Heart right ventricle (tissue), 16 donors: ENCODE data around the gene AKAP1. TPM values are rescaled to one million over a fixed set of nuclear protein-coding genes. Genes with fewer than 3 reads are reported as not detected.

Experiments used
- ATAC-seq, 8 donors: fragments of 200-7000 bp; cut with Tn5 transposase; one replicate each; pipeline ENCODE4 v1.9.1; 2020; ENCODE audit warnings: mild to moderate bottlenecking in 8 of 8, moderate library complexity in 8 of 8, moderate number of reproducible peaks in 1 of 8
- DNase-seq, 2 donors: peaks; one replicate each; pipeline ENCODE4 v3.0.0-alpha.2; 2020
- H3K27ac ChIP-seq, 10 donors: fragments of 200-600 bp; sonication (generic) in 2 of 10; one replicate each; pipeline versions ENCODE4 v1.5.0 to v1.8.0; 2020 to 2022; ENCODE audit warnings: mild to moderate bottlenecking in 3 of 10
- H3K27me3 ChIP-seq, 7 donors: fragments of 200-600 bp; one replicate each; pipeline ENCODE4 v1.8.0; 2021 to 2022; ENCODE audit warnings: mild to moderate bottlenecking in 2 of 7
- H3K36me3 ChIP-seq, 9 donors: fragments of 200-600 bp; sonication (generic) in 1 of 9; one replicate each; pipeline versions ENCODE4 v1.5.0 to v1.8.0; 2020 to 2022; ENCODE audit warnings: mild to moderate bottlenecking in 2 of 9
- H3K4me1 ChIP-seq, 9 donors: fragments of 200-600 bp; sonication (generic) in 1 of 9; one replicate each; pipeline versions ENCODE4 v1.5.0 to v1.8.0; 2020 to 2022; ENCODE audit warnings: mild to moderate bottlenecking in 4 of 9
- H3K4me3 ChIP-seq, 10 donors: fragments of 200-600 bp; sonication (generic) in 2 of 10; one replicate each; pipeline versions ENCODE4 v1.5.0 to v1.8.0; 2020 to 2022; ENCODE audit warnings: mild to moderate bottlenecking in 7 of 10, moderate library complexity in 2 of 10
- H3K9me3 ChIP-seq, 11 donors: fragments of 200-600 bp in 10 of 11; sonication (generic) in 2 of 11; one replicate each; pipeline versions ENCODE4 v1.5.0 to v1.8.0; 2013 to 2022; ENCODE audit warnings: mild to moderate bottlenecking in 2 of 11, control low read depth in 1 of 11, moderate library complexity in 1 of 11
- CTCF ChIP-seq, 9 donors: fragments of 200-600 bp; sonication (generic) in 2 of 9; IDR thresholded peaks; one replicate each; pipeline versions ENCODE4 v1.5.0 to v1.8.0; 2021 to 2022; ENCODE audit warnings: antibody characterized with exemption in 9 of 9, mild to moderate bottlenecking in 5 of 9, moderate library complexity in 1 of 9
- WGBS, 2 donors: extraction: QIAGEN DNeasy Blood & Tissue Kit; methylation state at CpG; one replicate each; pipeline ENCODE4 v1.1.7; 2013; ENCODE audit warnings: inconsistent platforms in 1 of 2; 5-methylcytosine and 5-hydroxymethylcytosine counted together
- intact Hi-C, 10 donors: fragments of 100-400 bp; cut with DNase I; formaldehyde crosslinking; loops; one replicate each; pipeline versions ENCODE4 v1.11.1 to v1.14.2; 2022
- polyA plus RNA-seq, 2 donors: library from polyadenylated mRNA; stranded (reverse); fragments of 200-250 nt; gene quantifications; one replicate each; pipeline ENCODE4 v1.2.3, GENCODE V29; 2013
- total RNA-seq, 10 donors: library from RNA; stranded (reverse); fragmentation: NEBNext Ultra II Directional in 3 of 10; extraction: Animal tissue kit (Norgen Biotek cat#: 25700) in 3 of 10; gene quantifications; one replicate each; pipeline versions ENCODE4 v1.2.1 to v1.2.4, GENCODE V29; 2021 to 2023
- donor health status: Arrhythmogenic right ventricular cardiomyopathy.
- donor health status: ischemic (EF 13 %, LVEDD 7.1; RV severe dilation, severe dysfunction).
- donor health status: healthy with polysubstance abuse.
- donor health status: DM: no; HTN: yes; CAD: no.
- donor health status: DM: no; HTN: no; CAD: no.
- donor health status: ischemic (EF 25% LVEDD 6.9; RV normal size, moderate dysfunction).
- donor health status: ischemic (EF 25% LVEDD 5.7; RV mildly dilated, moderate dysfunction).
- donor health status: healthy.
- donor health status: DM: yes; HTN: yes; CAD: no.
- donor health status: Ischemic cardiomyopathy.
- donor health status: ischemic (EF 35%, LVEDD 5.7; RV mildly dilated, moderate dysfunction).
- donor health status: nonischemic (EF 11% LVEDD 7.7; RV severe dilation, severe dysfunction).
- donor health status: DM: yes; HTN: yes; CAD: no.
- donor health status: PGD.
- donor health status: ischemic (EF 29% LVEDD 5.4; RV normal size, mild dysfunction).
- donor health status: nonischemic (EF 23%, LVEDD 6.1; RV moderate dilation, normal function).

Gene AKAP1
- total and polyA plus RNA-seq, 12 donors, result 31.0 to 234 (median 153) TPM

- Histone ChIP-seq H3K9me3 (peaks cover 0 to 3% (median 0%) of the 10 kb centered on the region in 11 donors), H3K27me3 (peaks cover 0 to 10% (median 0%) of the 10 kb centered on the region in 7 donors), H3K4me3 (no peak overlapping the region), H3K27ac (no peak overlapping the region), H3K36me3 (no peaks in the 10 kb centered on the region), H3K4me1 (no peaks in the 10 kb centered on the region)
- ATAC-seq, result no peak
- TF ChIP-seq CTCF (IDR thresholded peaks at IDR 0.05), result no peak
- intact Hi-C loops, result no loop called here
- DNase-seq, result no peak
- WGBS, 2 donors, result 50% methylated on average over 9 of the region's 9 CpGs
Measured at GRCh38 chr17:57166803-57167202, 81.8 kb downstream of the AKAP1 start.

- WGBS, 2 donors, result 59 to 69% methylated on average over 2 of the region's 2 CpGs
- intact Hi-C loops, result no loop called here
- no peak for DNase-seq
Measured at GRCh38 chr17:57168695-57169094, 83.6 kb downstream of the AKAP1 start.

GRCh38 chr17:57170866-57171265 is 85.8 kb downstream of the AKAP1 start:
- no peak overlapping the region for H3K27ac ChIP-seq
- H3K27me3 ChIP-seq, result peaks cover 0 to 10% (median 3%) of the 10 kb centered on the region in 7 donors
- no peaks in the 10 kb centered on the region for H3K4me1 ChIP-seq
- intact Hi-C loops, result no loop called here
- no peak overlapping the region for H3K4me3 ChIP-seq
- no peak for TF ChIP-seq CTCF (IDR thresholded peaks at IDR 0.05)
- no peaks in the 10 kb centered on the region for H3K36me3 ChIP-seq
- no peak for DNase-seq
- ATAC-seq, result no peak
- H3K9me3 ChIP-seq, result no peaks in the 10 kb centered on the region
- 62 to 71% methylated on average over 4 of the region's 4 CpGs for WGBS, 2 donors

More at GRCh38 chr17:57168695-57169094, 83.6 kb downstream of the AKAP1 start:
- H3K27ac ChIP-seq, result no peak overlapping the region
- no peaks in the 10 kb centered on the region for H3K36me3 ChIP-seq
- no peaks in the 10 kb centered on the region for H3K9me3 ChIP-seq
- H3K27me3 ChIP-seq, result peaks cover 0 to 10% (median 0%) of the 10 kb centered on the region in 7 donors
- no peaks in the 10 kb centered on the region for H3K4me1 ChIP-seq
- no peak for TF ChIP-seq CTCF (IDR thresholded peaks at IDR 0.05)
- ATAC-seq, result no peak
- H3K4me3 ChIP-seq, result no peak overlapping the region

Other genes starting within 250 kb of the AKAP1 start
- gene TRIM25, start 171.2 kb upstream of the AKAP1 start, total RNA-seq, result 10 to 100 TPM in 8 of 10 donors, 1 to 10 TPM in 2; 8.7 to 32.7 (median 17.3) TPM
- 10 to 100 TPM in 1 of 2 donors, 1 to 10 TPM in 1; 4.9 to 15.1 TPM for gene TRIM25, start 171.2 kb upstream of the AKAP1 start, polyA plus RNA-seq
- 10 to 100 TPM in 1 of 10 donors, 1 to 10 TPM in 9; 6.7 to 10.3 (median 8.5) TPM for gene COIL, start 124.2 kb upstream of the AKAP1 start, total RNA-seq
- gene COIL, start 124.2 kb upstream of the AKAP1 start, polyA plus RNA-seq, result 1 to 10 TPM; 5.2 to 6.8 TPM
- 100 to 1,000 TPM in 1 of 10 donors, 10 to 100 TPM in 9; 39.2 to 144 (median 47.9) TPM for gene SCPEP1, start 107.1 kb upstream of the AKAP1 start, total RNA-seq
- gene SCPEP1, start 107.1 kb upstream of the AKAP1 start, polyA plus RNA-seq, result 100 to 1,000 TPM in 1 of 2 donors, 10 to 100 TPM in 1; 26.0 to 229 TPM
- 100 to 1,000 TPM in 9 of 10 donors, 10 to 100 TPM in 1; 94.2 to 135 (median 121) TPM for gene MSI2, start 171.3 kb downstream of the AKAP1 start, total RNA-seq
- 10 to 100 TPM; 25.5 to 27.1 TPM for gene MSI2, start 171.3 kb downstream of the AKAP1 start, polyA plus RNA-seq